ENCODE results near the gene GABBR2.

Gene GABBR2

DNA sequence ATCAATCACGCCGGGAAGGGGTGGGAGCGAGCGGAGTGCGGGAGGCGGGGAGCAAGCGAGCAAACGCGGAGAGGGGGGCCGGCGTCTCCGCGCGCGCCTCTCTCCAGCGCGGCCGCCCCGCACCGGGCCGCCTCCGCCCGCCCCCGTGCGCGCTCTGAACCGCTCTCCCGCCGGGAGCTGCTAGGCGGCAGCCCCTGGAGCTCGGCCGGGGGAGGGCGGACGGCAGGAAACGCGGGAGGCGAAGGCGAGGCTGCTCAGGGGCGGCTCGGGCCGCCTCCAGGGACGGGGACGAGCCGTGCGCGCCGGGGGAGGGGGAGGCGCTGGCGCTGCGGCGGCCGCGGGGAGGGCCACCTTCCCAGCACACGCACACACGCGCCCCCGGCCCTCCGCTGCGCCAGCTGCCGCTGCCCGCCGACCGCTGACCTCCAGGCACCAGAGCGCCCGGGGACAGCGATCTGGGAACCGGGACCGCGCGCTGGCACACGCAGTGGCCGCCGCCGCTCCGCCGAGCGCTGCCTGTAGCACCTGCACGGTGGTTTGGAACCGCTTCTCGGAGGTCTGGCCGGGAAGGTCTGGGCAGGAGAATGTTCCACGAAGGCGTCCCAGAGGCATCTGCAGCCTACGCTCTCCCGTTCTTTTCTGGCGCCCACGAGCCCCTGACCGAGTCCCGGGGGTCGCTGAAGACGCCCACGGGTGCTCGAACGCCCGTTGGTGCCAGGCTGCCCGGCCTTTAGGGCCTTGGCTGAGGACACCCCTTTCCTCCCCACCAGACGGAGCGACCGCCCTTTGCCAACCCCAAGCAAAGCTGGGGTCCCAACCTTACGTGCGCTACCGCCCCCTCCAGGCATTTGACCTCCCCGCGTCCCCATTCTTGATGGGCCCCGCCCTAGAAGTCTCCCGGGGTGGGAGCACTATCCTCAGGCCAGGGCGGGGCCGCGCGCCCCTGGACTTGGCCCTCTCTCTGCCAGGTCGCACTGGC, at the start of gene GABBR2:
Gene GABBR2 (minus strand): TSS at position 3 of the 979 bp plus-strand sequence. CDS start 198 bp downstream, outside the sequence.
- H3K27ac ChIP-seq, result no peak within 1 kb of the TSS
- ChIA-PET CTCF (interaction anchor here (1.9 kb wide), 1 partner anchor 393 kb away, joined by 5 read pairs; no protein-coding TSS in a partner anchor), POLR2A (ENCODE audit: low non-redundant PET) (no interaction called here)
- TF ChIP-seq, protein P1, sequence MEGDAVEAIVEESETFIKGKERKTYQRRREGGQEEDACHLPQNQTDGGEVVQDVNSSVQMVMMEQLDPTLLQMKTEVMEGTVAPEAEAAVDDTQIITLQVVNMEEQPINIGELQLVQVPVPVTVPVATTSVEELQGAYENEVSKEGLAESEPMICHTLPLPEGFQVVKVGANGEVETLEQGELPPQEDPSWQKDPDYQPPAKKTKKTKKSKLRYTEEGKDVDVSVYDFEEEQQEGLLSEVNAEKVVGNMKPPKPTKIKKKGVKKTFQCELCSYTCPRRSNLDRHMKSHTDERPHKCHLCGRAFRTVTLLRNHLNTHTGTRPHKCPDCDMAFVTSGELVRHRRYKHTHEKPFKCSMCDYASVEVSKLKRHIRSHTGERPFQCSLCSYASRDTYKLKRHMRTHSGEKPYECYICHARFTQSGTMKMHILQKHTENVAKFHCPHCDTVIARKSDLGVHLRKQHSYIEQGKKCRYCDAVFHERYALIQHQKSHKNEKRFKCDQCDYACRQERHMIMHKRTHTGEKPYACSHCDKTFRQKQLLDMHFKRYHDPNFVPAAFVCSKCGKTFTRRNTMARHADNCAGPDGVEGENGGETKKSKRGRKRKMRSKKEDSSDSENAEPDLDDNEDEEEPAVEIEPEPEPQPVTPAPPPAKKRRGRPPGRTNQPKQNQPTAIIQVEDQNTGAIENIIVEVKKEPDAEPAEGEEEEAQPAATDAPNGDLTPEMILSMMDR (conservative IDR thresholded peaks at IDR 0.05; ENCODE audit: low read depth), result no peak
- no peak for DNase-seq (ENCODE audit: low spot score)

DNA sequence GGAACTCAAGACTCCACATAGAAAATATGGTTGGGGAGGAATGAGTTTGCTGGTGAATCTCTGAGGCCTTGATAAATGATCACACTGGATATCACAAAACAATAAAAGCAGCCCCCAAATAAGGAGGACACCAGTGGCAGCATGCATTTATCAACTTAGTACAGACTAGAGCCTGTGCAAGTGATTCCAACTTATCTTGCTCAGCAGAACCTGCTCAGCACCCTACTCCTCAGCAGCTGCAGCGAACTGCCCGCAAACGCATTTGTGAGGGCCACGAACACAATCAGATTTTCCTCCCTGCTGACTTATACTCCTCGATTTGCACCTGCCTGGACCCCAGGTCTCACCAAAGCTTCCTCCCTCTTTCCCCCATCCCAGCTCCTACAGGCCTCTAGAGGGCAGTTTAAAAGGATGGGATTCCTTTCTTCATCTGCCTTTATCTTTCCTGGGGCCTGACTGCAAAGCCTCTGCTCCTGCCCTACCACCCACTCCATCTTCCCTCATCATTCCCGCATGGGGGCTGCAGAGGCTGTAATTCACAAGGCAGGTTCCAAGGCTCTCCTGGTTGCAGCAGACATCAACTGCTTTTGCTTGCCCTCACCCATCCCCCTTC, 46.4 kb upstream of the GABBR2 start:
- POLR2A ChIA-PET (ENCODE audit: low non-redundant PET), result no interaction called here
- TF ChIP-seq, protein P1 (conservative IDR thresholded peaks at IDR 0.05; ENCODE audit: low read depth), result no peak
- no peak overlapping the region for H3K27ac ChIP-seq
- DNase-seq (ENCODE audit: low spot score), result no peak
- CTCF ChIA-PET, result no interaction called here

DNA sequence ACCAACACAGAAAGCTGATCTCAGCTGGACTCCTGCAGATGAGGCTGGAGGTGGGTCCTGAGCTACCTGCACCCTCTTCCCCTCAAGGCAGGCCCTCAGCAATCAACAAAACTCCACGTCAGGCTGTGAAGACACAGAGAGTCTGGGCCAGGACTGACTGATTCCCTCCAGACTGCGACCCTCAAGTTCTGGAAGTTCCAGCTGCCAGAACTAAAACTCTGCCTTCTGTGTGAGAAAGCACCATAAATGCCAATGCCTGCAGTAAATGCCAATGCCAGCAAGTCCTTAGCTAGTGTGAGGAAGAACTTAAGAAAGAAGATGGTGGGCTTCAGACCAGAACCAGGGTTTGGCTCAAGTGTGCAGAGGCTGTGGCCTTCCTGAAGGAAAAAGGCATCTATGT, 42.5 kb upstream of the GABBR2 start:
- CTCF ChIA-PET, result interaction anchor here (0.7 kb wide), 1 partner anchor 1689 kb away, joined by 6 read pairs; no protein-coding TSS in a partner anchor
- TF ChIP-seq, protein P1 (conservative IDR thresholded peaks at IDR 0.05; ENCODE audit: low read depth), result no peak
- POLR2A ChIA-PET (ENCODE audit: low non-redundant PET), result no interaction called here
- no peak overlapping the region for H3K27ac ChIP-seq
- no peak for DNase-seq (ENCODE audit: low spot score)

DNA sequence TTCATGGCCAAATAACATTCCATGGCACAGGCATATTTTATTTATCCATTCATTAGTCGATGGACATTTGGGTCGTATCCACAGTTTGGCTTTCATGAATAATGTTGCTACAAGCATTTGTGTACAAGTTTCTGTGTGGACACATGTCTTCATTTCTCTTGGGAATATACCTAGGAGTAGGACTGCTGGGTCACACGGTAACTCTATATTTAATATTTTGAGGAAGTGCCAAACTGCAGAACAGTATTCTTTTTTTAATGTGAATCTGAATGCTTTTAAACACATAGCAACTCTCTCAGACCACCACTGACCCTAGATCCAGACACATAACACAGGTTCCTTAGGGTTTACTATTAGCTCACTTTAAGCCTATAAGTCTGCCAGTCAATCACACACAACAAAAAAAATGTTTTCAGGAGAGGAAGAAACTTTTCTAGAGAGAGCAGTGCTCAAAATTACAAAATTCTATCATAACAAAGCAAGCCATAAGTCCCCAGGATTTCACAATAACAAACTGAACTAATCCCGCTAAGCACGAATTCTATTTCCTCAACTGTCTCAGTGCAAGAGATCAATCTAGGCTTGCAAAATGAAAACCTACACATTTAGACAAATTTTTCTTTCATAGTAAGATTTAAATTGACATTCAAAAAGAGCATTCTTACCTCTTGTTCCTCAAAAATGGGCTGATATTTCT, 41.8 kb upstream of the GABBR2 start:
- H3K27ac ChIP-seq, result no peak overlapping the region

DNA sequence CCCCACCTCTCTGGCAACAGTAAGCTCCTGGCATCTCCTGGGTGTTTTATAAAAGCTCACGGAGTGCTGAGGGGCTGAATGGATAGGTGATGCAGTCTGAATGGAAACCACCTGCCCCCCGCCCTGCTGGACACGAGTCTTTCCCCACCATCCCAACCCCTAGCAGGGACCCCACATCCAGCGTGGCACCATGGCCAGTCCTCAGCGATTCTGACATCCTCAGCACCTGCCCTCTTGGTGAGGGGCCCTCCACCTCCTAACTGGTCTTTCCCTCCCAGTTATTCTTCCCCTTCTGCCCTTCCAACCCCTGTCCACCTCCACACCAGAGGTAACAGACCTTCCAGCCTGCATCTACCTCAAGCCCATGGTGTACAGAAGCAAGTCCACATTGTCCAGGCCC, 38.7 kb upstream of the GABBR2 start:
- no peak overlapping the region for H3K27ac ChIP-seq
- no peak for DNase-seq (ENCODE audit: low spot score)
- ChIA-PET POLR2A (ENCODE audit: low non-redundant PET) (interaction anchor here (0.7 kb wide), 1 partner anchor 20 kb away, joined by 3 read pairs; no protein-coding TSS in a partner anchor), CTCF (interaction anchor here (0.7 kb wide), 1 partner anchor 386 kb away, joined by 3 read pairs; no protein-coding TSS in a partner anchor)
- TF ChIP-seq, protein P1 (conservative IDR thresholded peaks at IDR 0.05; ENCODE audit: low read depth), result no peak

More for the DNA sequence above, 41.8 kb upstream of the GABBR2 start:
- DNase-seq (ENCODE audit: low spot score), result no peak
- ChIA-PET POLR2A (ENCODE audit: low non-redundant PET) (no interaction called here), CTCF (interaction anchor here (0.7 to 1.1 kb wide), 2 partner anchors 435 to 1689 kb away, joined by 4 to 6 read pairs; no protein-coding TSS in a partner anchor)
- TF ChIP-seq, protein P1 (conservative IDR thresholded peaks at IDR 0.05; ENCODE audit: low read depth), result no peak

DNA sequence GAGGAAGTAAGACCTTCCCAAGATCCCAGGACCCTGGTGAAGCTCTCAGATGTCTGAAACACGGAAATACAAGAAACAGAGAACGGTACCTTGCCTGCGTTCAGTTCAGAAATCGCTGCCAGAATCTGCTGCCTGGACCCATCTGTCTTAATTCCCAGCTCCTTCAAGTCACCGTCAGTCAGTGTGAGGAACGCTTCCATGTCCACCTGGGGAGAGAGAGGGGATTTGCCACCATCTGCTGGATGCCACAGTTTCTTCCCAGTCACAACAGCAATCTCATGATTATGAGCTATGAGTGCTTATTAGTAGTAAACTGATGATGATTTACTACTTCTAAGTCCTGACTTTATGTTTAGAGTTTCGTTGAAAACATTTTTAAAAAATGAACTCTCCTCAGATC, 36.7 kb upstream of the GABBR2 start:
- POLR2A ChIA-PET (ENCODE audit: low non-redundant PET), result no interaction called here
- DNase-seq (ENCODE audit: low spot score), result no peak
- TF ChIP-seq, protein P1 (conservative IDR thresholded peaks at IDR 0.05; ENCODE audit: low read depth), result no peak
- CTCF ChIA-PET, result interaction anchor here (0.5 to 0.7 kb wide), 2 partner anchors 142 to 432 kb away, joined by 3 to 13 read pairs; no protein-coding TSS in a partner anchor
- no peak overlapping the region for H3K27ac ChIP-seq

All from RWPE1 (cell line).